Dermis microvascular lymphatic vessel endothelial cell (primary cell): ENCODE measurements around the gene RYR2. TPM values are rescaled to one million over a fixed set of nuclear protein-coding genes. Genes with fewer than 3 reads are reported as not detected.
"Not testable (repeated sequence)": the region's sequence is repeated elsewhere in the genome, so short reads cannot be mapped to it uniquely, and the experiment has no call there.

Experiments
- DNase-seq, 2 donors: peaks; one replicate each; pipeline versions ENCODE4 v3.0.0 to v3.0.0-alpha.2; 2010; ENCODE audit warnings: low read depth in 2 of 2
- total RNA-seq: library from RNA; depleted of rRNA; stranded (reverse); fragments of >200 nt; gene quantifications from 2 replicates; pipeline ENCODE4 v1.2.1, GENCODE V29; 2014

Gene RYR2
- total RNA-seq, 1 donor from 2014 or later, result 0.26 TPM

DNA sequence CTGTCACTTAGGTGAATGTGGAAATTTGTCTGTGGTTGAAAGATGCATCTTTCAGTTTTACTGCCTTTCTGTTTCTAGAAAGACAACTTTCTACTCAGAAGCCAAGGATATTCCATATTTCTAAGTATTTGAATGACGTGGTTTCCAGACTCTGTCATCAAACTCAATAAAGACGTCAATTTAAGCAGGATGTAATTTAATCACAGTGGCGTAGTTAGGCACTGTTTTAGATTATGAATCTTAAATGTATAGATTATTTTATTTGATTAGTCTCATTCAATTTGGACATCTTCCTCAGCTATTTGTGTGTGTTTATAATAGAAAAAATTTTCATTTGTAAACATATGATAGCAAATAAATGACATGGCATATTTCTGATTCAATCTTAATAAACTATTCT, 298.9 kb downstream of the RYR2 start:
- no peak for DNase-seq

DNA sequence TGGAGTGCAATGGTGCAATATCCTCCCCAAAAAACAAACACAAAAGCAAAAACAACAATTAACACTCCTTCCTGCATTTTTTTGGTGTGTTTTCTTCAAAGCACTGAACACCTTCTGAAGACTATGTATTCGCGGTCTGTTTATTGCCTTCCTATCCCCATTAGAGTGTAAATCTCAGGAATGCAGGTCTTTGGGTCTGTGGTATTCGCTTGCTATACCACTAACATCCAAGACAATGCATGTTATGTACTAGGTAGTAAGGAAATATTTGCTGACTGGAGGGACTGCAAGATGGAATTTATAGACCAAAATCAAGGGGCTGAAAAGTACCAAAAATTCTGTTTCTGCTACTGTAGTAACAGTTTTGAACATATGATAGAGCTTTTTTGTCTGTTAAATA, 299.4 kb downstream of the RYR2 start:
- DNase-seq, result no peak

DNA sequence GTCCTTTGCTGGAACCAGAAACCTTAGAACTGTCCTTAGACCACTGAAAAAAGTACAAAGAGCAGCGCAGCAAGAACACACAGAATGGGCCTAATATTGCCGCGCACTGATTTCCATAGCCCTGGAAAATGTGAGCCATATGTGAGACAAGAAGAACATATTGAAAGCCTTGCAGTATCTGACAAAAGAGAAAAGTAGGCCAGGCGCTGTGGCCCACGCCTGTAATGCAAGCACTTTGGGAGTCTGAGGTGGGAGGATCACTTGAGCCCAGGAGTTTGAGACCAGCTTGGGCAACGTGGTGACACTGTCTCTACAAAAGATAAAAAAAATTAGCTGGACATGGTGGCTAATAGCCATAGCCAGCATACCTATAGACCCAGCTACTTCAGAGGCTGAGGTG, 300.7 kb downstream of the RYR2 start:
- DNase-seq, result no peak

DNA sequence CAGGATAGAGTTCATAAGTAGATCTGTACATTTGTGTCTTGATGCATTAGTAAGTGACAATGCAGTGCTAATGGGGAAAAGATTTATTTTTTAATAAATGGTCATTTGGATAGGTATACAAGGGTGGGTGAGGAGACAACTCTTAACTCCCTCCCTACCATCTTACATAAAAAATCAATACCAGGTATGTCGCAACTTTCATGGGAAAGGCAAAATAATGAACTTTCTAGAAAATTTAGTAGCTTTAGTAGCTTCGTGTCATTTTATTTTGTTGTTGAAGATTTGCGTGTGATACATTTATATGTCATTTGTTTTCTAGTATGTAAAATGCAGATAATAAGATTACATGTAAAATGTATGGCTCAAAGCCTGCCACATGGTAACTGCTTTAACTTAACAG, 310.8 kb downstream of the RYR2 start:
- DNase-seq, result no peak

DNA sequence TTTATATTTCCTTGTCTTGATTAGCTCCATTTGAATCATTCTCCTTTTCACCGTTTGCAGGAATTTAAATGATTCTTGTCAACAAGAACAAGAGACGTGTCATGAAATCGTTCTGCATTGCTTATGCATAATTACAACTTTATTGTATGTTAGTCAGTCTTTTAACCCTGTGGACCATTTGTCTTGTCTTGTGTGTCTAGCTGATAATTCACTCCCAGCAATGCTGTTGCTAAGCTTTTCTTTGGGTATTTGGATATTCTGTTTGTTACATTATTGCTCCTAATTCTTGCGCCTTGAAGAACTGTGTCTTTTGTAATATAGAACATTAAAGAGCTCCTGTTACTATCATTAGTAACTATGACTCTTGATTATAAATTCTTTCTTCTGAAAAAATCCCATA, 311.9 kb downstream of the RYR2 start:
- no peak for DNase-seq

DNA sequence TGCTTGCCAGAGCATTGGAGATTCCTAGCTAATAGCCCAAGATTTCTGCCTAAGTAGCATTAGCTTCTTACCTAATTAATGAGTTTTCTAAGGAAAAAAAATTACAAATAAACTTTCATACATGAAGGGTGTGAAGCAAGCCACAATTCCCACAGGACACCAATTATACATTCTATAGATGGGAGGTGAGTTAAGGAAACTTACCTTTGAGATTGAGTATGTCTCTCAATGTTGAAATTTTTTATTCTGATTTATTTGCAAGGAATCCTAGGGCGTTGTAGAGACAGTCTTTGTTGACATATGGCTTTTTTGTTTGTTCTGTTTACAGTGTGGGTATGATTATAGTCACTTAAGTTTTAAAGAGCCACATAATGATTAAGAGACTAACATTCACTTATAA, 313.0 kb downstream of the RYR2 start:
- DNase-seq, result no peak

DNA sequence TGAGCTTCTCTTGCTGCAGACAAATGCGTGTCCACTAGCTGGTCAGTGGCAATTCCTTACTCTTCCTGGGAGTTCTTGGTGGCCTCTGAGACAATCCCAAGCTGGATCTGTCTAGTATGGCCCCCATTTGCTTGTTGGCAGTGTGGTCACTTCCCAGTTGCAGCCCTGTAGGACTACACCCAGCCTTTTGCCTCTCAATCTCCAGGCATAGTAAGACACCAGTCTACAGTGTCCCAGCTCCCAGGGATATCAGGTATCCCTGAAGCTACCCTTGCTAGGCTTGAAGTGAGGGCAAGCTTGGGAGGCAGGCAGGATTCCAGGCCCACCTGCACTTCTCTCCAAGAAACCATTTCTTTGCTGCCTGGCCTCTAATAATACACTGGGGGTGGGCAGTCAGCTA, 316.6 kb downstream of the RYR2 start:
- DNase-seq, result no peak

DNA sequence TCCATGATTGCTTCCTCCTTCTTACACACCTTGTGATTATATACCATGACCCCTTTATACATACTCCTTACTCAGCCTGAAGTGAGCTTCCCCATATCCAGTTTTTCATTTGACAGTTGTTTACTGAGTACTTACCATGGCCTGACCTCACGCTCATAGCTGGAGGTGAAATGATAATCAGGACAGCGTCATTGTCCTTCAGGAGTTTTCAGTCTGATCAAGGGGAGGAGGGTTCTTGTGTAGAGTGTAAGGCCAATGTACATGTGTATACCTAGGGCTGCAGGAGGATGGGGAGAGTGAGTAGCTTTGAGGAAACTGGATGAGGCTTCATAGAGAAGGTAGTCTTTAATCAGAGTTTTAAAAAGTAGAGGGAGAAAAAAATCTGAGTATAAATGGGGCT, 325.8 kb downstream of the RYR2 start:
- DNase-seq, result no peak

DNA sequence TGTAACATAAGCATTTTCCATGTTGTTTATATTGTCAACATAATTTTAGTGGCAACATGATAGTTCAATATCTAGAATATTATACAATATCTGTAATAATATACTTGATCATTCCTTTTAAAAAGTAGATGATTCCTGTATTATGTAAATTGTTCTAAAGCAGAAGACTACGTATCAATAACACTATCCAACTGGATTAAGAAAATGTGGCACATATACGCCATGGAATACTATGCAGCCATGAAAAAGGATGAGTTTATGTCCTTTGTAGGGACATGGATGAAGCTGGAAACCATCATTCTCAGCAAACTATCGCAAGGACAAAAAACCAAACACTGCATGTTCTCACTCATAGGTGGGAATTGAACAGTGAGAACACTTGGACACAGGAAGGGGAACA, 329.5 kb downstream of the RYR2 start:
- not testable (repeated sequence) for DNase-seq

DNA sequence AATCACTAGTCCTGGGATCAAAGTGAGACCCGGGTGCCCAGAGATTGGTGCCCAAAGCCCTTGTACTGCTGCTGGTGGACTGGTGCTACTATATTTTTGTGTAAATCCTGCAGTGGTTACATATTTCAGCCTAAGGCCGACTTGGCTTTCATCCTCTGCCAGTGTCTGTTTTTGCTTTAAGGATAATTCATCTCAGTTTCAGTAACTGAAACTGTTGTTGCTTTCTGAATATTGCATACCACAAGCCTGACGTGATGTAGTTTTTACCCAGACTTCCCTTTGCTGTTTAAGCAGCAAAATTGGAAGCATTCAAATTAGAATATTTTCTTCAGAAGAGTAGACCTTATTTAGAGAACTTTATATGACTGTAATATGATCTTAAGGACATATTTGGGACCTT, 341.8 kb downstream of the RYR2 start:
- no peak for DNase-seq

DNA sequence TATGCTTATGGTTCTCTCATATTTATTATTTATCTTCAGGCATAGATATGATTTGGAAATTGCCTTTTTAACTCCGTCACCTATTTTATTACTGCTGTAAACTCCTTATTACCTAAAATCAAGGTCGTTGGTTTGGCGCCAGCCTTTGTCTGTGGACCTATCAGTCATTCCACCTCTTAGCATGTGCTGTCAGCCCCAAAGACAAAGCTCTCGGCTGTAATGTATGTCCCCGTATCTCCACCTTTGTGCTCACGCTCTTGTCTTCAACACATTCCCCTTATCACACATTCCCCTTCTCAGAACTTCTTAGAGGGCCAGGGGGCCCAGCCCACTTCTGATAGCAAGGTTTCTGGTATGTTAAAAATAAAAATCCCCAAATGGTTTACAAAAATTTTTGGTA, 342.2 kb downstream of the RYR2 start:
- no peak for DNase-seq

DNA sequence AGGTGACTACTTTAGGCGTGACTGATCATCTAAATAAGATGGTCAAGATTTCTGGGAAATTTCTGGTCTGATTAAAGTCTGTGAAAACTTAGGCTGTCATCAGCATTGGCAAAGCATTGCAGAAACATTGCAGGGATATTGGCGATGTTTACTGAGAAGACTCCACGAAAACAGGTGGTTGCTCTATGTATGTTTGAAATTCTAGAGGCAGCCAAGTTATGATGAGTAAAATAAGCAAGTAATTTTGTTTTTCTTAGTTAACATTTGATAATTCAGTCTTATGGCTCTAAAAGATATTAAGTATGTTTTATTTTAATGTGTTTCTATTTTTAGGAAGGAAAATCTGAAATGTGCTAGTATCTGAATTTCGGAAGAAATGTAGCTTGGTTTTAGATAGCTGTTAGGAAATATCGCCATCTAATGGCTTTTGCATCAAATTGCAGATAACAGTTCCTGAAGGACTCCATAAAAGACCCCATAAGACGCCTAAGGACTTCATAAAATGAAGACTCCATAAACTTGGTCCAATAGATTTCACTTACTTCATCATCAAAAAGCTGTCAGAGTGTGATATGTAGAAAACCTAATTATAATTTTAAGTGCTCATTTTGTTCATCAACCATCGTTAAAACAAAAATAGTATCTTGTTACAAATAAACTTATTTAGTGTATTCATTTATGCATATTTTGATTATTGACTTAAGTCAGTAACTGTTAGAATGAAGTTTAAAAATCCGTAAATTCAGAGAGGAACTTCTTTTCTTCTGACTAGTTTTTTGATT, 344.6 kb downstream of the RYR2 start:
- peak; percentile 1 to 25 for DNase-seq

DNA sequence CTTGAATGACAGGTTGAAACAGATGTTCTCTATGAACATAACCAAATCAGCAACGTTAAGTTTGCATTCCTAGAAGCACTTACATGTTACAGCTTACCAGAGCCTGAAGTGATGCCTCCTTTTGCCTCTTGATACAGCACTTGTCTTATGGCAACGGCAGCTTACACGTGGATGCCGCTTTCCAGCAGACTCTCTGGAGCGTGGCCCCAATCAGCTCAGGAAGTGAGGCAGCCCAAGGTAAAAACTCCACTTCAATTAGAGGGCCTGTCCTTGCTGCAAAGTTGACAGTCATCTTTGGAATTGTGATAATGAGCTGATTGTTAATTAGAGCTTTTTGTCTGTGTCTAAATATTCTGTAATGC, 345.1 kb downstream of the RYR2 start:
- no peak for DNase-seq

DNA sequence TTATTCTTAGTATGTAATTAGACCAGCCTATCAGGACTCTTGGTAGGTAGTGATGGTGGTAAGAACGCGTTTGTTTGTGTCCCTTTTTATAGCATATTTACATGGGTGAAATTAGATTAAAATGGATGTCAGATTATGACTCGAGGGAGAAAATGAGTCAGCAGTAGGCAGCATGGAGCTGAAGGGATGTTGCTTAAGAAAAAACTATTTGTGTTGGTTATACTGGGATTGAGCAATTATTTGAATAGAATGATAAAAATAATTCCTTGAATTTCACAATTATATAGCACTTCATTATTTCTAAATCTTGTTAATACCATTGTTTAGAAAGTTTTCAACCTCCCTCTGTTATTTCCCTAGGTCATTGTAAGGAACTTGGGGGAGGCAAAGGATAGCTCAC, 348.8 kb downstream of the RYR2 start:
- no peak for DNase-seq

DNA sequence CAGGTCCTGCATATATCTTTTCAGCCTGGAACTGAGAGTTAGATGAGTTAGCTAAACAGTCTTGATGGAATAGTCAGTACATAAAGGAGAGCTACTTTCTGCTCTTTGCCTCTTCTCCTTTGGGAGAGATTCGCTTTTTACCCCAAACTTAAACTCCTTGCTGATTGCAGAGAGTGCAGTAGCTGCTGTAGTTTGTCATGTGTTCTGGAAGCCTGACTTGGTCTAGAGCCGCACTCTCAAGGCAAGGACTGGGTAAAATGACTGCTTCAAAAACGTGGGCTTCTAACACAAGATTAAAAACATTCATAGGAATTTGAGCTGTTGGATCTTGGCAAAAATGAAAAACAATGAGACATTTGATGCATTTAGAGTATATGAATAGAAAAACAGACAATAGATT, 351.6 kb downstream of the RYR2 start:
- DNase-seq, result no peak

DNA sequence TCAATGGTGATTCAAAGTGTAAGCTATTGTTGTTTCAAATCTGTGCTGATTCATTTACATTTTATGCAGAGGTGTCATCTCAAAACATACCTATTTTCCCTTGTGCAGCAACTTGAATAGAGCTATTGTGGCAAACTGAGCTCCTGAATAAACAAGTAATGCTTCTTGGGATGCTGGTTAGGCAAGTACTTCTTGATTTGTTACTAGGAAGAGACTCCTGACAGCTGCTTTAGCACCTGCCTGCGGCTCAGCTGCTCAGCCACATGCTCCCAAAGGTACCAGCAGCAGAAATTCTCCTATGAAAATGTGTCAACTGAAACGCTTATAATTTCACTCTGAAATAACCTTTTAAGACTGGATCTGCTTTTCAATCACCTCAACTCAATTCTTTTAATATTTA, 352.3 kb downstream of the RYR2 start:
- no peak for DNase-seq

DNA sequence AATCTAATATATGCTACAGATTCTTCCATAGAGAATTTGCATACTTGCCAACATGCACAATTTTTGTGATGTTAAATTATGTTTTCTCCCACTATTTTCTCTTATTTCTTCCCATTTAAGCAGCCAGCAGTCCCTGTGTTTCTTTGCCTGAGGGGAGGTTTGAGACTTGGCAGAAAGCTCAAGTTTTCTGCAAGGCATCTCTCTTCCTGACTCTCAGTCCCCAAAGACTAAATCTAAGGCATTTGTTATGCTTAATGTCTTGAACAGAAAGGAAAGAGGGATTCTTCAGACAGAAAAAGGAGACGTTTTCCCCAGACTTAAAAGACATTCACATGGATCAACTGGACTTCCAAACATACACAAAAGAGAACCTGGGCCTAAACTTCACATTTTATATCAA, 354.4 kb downstream of the RYR2 start:
- DNase-seq, result no peak

DNA sequence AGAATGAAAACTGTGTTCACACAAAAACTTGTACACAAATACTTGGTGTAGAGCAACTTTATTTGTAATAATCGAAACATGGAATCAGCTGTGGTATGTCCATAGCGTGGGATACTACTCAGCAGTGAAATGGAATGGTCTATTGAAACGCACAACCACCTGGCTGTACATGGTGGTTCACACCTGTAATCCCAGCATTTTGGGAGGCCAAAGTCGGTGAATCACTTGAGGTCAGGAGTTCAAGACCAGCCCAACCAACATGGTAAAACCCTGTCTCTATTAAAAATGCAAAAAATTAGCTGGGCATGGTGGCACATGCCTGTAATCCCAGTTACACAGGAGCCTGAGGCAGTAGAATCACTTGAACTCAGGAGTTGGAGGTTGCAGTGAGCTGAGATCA, 356.8 kb downstream of the RYR2 start:
- DNase-seq, result no peak

DNA sequence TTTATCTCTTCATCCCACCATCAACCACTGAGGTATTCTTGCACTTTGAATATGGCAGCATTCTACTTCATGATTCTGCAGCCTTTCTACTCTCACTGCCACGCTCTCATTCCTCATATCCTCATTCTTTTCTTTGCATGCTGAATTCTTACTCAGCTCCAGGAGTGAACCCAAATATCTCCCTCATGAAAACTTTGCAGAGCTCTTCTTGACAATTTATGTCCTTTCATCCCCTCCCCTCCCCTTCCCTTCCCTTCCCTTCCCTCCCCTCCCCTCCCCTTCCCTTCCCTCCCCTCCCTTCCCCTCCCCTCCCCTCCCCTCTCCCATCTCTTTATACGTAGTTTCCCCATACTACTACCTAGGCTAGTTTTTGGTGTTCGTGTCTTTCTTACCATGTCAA, 363.9 kb downstream of the RYR2 start:
- DNase-seq, result no peak

DNA sequence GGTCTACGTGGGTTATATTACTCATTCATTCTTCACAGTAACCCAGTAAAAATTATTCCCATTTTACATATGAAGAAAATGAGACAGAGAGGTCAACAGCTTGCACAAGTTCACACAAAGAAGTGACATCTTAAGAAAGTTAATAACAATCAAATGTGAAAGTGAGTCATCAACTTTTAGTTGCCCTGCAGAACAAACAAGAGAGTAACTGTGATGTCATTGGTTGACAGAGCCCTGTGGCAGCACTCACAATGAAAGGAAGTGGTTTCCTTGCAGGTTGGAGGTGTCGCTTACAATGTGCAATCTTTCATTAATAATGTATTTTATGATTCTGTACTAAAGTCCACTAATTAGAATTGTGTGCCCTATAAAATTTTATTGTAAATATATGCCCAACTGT, 369.6 kb downstream of the RYR2 start:
- DNase-seq, result no peak

DNA sequence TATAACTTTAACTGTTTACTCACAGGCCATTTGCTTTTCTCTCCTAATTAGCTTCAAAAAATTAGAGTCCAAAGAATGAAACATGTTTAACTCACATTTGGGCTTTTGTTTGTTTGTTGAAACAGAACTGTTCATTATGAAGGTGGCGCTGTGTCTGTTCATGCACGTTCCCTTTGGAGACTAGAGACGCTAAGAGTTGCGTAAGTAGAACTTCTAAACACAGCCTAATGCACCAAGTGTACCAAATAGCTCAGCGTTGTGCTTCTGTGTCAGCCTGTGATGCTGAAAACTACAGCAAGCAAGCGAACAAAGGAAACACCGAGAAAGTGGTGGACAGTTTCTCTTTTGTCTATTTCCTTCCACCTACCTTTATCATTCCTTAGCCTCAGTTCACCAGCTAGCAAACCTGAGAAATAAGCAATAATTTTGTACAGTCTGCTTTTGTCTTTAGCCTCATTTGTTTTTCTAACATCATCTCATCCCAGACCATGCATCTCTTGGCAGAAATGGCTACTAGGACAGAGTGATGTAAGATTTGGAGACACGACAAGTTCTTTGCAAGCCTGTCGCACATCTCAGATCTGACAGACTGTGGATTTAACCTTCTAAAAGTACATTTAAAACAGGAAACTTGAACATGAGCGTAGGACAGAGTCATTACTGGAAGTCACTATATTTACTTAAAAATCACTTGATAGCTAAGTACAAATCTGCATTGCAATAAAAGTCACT, 375.1 kb downstream of the RYR2 start:
- DNase-seq, result no peak

DNA sequence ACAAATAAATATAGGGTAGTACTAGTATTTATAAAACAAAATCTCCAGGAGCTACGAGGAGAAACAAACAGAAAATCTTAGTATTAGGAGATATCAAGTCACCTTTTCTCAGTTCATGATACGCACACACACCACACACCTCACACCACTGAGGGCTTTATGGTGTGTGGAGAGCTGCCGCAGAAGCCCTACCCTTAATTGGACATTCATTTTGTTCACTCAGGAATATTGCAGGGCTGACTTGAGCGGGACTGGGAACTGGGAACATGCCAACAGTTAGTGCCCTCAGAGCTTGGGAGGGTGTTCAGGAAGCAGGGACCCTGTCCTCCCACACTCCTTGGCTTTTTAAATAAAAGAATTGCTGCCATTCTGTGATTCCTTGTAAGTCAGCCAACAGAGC, 386.8 kb downstream of the RYR2 start:
- no peak for DNase-seq

DNA sequence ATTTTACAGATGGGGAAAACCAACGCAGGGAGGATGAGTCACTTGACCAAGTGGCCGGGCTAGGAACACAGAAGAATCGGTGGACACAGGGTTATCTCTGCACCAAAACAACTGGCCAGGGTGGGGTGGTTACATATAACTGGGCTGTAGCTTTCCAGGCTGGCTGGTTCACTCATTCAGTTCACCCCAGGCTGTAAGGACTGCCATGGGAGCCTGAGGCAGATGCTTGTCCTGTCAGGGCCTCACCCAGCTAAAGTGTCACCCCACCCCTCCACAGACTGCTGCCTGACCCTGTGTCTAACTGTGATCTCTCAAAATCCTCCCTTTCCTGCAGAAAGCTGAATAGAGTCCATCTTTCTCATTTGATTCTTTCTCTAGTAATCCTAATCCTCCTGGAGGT, 387.3 kb downstream of the RYR2 start:
- no peak for DNase-seq
